Sigmoid colon (tissue), 4 donors: ENCODE results near the gene APOBEC2.

ENCODE experiments used
- EP300 ChIP-seq, 4 donors: sonication (generic); formaldehyde crosslinking; IDR thresholded peaks; one replicate each; pipeline ENCODE4 v1.6.1; 2017; ENCODE audit warnings: antibody characterized with exemption in 4 of 4
- POLR2A ChIP-seq, 2 donors: fragments of 450-650 bp; IDR thresholded peaks; one replicate each; pipeline ENCODE4 v1.6.1; 2016; ENCODE audit warnings: antibody characterized with exemption in 2 of 2, mild to moderate bottlenecking in 2 of 2, moderate library complexity in 2 of 2
- POLR2AphosphoS5 ChIP-seq, 4 donors: sonication (generic); formaldehyde crosslinking; IDR thresholded peaks; one replicate each; pipeline ENCODE4 v1.6.1; 2017; ENCODE audit warnings: antibody characterized with exemption in 4 of 4
- TF ChIP-seq, protein P1 (sequence below), 4 experiments: fragments of 450-650 bp in 3 of 4; fragments of 200-600 bp in 1 of 4; IDR thresholded peaks; one replicate each; pipeline ENCODE4 v1.5.1; 2016 to 2019; ENCODE audit warnings: antibody characterized with exemption in 4 of 4, mild to moderate bottlenecking in 3 of 4, moderate library complexity in 2 of 4

DNA sequence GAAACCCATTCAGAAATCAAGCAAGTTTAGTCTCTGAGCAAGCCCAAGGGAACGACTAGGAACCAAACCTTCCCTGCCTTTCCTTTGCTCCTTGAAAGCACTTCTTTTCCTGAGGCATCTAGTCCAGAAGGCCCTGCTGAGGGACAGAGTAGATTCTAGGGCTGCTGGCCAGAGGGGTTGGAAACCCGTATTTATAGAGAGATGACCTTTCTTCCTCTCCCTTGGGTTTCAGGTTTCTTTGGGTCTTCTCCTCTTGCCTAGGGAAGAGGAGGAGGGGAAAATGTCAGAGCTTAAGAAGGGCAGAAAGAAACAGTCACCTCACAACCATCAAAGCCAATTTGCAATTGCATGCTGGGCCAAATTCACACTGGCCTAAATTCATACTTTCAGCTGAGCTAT, 5.8 kb downstream of the APOBEC2 start:
- TF ChIP-seq, protein P1, sequence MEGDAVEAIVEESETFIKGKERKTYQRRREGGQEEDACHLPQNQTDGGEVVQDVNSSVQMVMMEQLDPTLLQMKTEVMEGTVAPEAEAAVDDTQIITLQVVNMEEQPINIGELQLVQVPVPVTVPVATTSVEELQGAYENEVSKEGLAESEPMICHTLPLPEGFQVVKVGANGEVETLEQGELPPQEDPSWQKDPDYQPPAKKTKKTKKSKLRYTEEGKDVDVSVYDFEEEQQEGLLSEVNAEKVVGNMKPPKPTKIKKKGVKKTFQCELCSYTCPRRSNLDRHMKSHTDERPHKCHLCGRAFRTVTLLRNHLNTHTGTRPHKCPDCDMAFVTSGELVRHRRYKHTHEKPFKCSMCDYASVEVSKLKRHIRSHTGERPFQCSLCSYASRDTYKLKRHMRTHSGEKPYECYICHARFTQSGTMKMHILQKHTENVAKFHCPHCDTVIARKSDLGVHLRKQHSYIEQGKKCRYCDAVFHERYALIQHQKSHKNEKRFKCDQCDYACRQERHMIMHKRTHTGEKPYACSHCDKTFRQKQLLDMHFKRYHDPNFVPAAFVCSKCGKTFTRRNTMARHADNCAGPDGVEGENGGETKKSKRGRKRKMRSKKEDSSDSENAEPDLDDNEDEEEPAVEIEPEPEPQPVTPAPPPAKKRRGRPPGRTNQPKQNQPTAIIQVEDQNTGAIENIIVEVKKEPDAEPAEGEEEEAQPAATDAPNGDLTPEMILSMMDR (IDR thresholded peaks at IDR 0.05): no peak
- TF ChIP-seq POLR2A (IDR thresholded peaks at IDR 0.05) (no peak), POLR2AphosphoS5 (IDR thresholded peaks at IDR 0.05) (no peak), EP300 (IDR thresholded peaks at IDR 0.05) (no peak)
